ENCODE measurements around the gene BTAF1. TPM values are rescaled to one million over a fixed set of nuclear protein-coding genes. Genes with fewer than 3 reads are reported as not detected.

The BTAF1 gene
- total RNA-seq, 1 experiment from 2014 or later: 33.8 TPM

DNA sequence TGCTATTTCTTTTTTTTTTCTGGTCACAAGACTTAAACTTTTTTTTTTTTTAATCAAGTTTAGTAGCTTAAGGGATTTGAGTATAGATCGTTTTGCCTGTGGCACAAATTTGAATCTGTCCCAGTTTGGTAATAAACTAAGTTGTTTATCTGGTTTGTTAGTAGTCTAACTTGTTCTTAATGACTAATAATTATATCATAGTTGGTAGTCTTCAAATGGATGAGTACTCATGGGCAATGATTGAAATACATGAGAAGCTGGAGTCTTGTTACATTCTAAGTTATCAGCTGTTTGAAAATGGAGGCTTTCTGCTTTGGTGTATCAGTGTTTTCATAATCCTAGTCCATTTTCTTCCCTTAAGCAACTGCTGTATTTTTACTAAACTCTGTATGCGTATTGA is 12.3 kb downstream of the BTAF1 start:
- 0 out of 2 replicates have a peak, but pooled peaks cover 8% of the 10 kb centered on the region for H3K36me3 ChIP-seq (ENCODE audit: control insufficient read depth, insufficient read depth, low read length)
- H3K27ac ChIP-seq (ENCODE audit: low read length): no peak overlapping the region
- no peaks in the 10 kb centered on the region for H3K27me3 ChIP-seq (ENCODE audit: control insufficient read depth, insufficient read depth, low read length)
- DNase-seq (ENCODE audit: low read depth, low spot score) (no peak), ATAC-seq (no peak)
- ChIA-PET CTCF (no interaction called here), POLR2A (interaction anchor here (0.6 kb wide), 2 partner anchors 12 to 27 kb away, joined by 3 to 7 read pairs; partner anchors contain the start of gene BTAF1)
- TSS peak; percentile 9 for BruUV-seq (replicated peaks)
- TF ChIP-seq POLR2AphosphoS5 (IDR thresholded peaks at IDR 0.05; ENCODE audit: low read depth, low read length): no peak
- no peak for TF ChIP-seq TCF7L2 (IDR thresholded peaks at IDR 0.05; ENCODE audit: low read depth, low read length)
- TF ChIP-seq, protein P1, sequence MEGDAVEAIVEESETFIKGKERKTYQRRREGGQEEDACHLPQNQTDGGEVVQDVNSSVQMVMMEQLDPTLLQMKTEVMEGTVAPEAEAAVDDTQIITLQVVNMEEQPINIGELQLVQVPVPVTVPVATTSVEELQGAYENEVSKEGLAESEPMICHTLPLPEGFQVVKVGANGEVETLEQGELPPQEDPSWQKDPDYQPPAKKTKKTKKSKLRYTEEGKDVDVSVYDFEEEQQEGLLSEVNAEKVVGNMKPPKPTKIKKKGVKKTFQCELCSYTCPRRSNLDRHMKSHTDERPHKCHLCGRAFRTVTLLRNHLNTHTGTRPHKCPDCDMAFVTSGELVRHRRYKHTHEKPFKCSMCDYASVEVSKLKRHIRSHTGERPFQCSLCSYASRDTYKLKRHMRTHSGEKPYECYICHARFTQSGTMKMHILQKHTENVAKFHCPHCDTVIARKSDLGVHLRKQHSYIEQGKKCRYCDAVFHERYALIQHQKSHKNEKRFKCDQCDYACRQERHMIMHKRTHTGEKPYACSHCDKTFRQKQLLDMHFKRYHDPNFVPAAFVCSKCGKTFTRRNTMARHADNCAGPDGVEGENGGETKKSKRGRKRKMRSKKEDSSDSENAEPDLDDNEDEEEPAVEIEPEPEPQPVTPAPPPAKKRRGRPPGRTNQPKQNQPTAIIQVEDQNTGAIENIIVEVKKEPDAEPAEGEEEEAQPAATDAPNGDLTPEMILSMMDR (IDR thresholded peaks at IDR 0.05): no peak
- TF ChIP-seq, protein P2, sequence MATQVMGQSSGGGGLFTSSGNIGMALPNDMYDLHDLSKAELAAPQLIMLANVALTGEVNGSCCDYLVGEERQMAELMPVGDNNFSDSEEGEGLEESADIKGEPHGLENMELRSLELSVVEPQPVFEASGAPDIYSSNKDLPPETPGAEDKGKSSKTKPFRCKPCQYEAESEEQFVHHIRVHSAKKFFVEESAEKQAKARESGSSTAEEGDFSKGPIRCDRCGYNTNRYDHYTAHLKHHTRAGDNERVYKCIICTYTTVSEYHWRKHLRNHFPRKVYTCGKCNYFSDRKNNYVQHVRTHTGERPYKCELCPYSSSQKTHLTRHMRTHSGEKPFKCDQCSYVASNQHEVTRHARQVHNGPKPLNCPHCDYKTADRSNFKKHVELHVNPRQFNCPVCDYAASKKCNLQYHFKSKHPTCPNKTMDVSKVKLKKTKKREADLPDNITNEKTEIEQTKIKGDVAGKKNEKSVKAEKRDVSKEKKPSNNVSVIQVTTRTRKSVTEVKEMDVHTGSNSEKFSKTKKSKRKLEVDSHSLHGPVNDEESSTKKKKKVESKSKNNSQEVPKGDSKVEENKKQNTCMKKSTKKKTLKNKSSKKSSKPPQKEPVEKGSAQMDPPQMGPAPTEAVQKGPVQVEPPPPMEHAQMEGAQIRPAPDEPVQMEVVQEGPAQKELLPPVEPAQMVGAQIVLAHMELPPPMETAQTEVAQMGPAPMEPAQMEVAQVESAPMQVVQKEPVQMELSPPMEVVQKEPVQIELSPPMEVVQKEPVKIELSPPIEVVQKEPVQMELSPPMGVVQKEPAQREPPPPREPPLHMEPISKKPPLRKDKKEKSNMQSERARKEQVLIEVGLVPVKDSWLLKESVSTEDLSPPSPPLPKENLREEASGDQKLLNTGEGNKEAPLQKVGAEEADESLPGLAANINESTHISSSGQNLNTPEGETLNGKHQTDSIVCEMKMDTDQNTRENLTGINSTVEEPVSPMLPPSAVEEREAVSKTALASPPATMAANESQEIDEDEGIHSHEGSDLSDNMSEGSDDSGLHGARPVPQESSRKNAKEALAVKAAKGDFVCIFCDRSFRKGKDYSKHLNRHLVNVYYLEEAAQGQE (IDR thresholded peaks at IDR 0.05; ENCODE audit: insufficient read depth in 1 of 2, low read depth in 2 of 2, low read length in 1 of 2): no peak
- TF ChIP-seq SIN3A (IDR thresholded peaks at IDR 0.05; ENCODE audit: borderline replicate concordance, insufficient read depth, low read depth, low read length): no peak
- in situ Hi-C loops (cut with HindIII; ENCODE audit: low pct_unique_long_range_greater_than_20kb, low sequenced_read_pairs): no loop called here
- intact Hi-C loops (cut with micrococcal nuclease; ENCODE audit: unreplicated experiment): no loop called here
- H3K4me3 ChIP-seq (ENCODE audit: low read depth in 2 of 2, low read length in 2 of 2): no peak overlapping the region
- H3K9me3 ChIP-seq (ENCODE audit: control insufficient read depth, insufficient read depth, low read depth, low read length): no peaks in the 10 kb centered on the region
- H3K4me1 ChIP-seq (ENCODE audit: control insufficient read depth, insufficient read depth, low read length): peaks cover under 1% of the 10 kb centered on the region; the same call in 1 of the 2 replicates

DNA sequence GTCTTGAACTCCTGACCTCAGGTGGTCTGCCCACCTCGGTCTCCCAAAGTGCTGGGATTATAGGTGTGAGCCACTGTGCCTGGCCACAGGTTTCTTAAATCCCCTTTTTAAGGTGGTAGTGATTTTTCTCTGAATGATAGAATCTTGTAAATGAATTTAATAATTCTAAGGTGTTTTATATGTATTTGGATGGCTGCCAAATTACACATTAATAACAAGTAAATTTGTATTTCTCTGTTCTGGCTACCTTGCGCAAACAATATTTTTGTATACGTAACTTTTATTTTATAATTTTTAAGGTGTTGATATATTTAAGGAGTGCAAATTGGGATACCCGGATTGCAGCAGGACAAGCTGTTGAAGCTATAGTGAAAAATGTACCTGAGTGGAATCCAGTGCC is 16.1 kb downstream of the BTAF1 start:
- BruUV-seq (replicated peaks): no TSS peak
- H3K4me1 ChIP-seq (ENCODE audit: control insufficient read depth, insufficient read depth, low read length): no peaks in the 10 kb centered on the region
- CTCF ChIA-PET: no interaction called here
- in situ Hi-C loops (cut with HindIII; ENCODE audit: low pct_unique_long_range_greater_than_20kb, low sequenced_read_pairs) (no loop called here), intact Hi-C loops (cut with micrococcal nuclease; ENCODE audit: unreplicated experiment) (no loop called here)
- H3K9me3 ChIP-seq (ENCODE audit: control insufficient read depth, insufficient read depth, low read depth, low read length): no peaks in the 10 kb centered on the region
- no peak for ATAC-seq
- no peak for TF ChIP-seq SIN3A (IDR thresholded peaks at IDR 0.05; ENCODE audit: borderline replicate concordance, insufficient read depth, low read depth, low read length)
- TF ChIP-seq TCF7L2 (IDR thresholded peaks at IDR 0.05; ENCODE audit: low read depth, low read length): no peak
- TF ChIP-seq, protein P1 (IDR thresholded peaks at IDR 0.05): no peak
- TF ChIP-seq POLR2AphosphoS5 (IDR thresholded peaks at IDR 0.05; ENCODE audit: low read depth, low read length): no peak
- TF ChIP-seq, protein P2 (IDR thresholded peaks at IDR 0.05; ENCODE audit: insufficient read depth in 1 of 2, low read depth in 2 of 2, low read length in 1 of 2): no peak
- H3K36me3 ChIP-seq (ENCODE audit: control insufficient read depth, insufficient read depth, low read length): 0 out of 2 replicates have a peak, but pooled peaks cover 14% of the 10 kb centered on the region
- no peak overlapping the region for H3K4me3 ChIP-seq (ENCODE audit: low read depth in 2 of 2, low read length in 2 of 2)
- POLR2A ChIA-PET: no interaction called here
- H3K27me3 ChIP-seq (ENCODE audit: control insufficient read depth, insufficient read depth, low read length): no peaks in the 10 kb centered on the region
- no peak overlapping the region for H3K27ac ChIP-seq (ENCODE audit: low read length)
- DNase-seq (ENCODE audit: low read depth, low spot score): no peak

Measured in Panc1 (cell line).